K562 (cell line): ENCODE data around the gene SLC28A3. TPM values are rescaled to one million over a fixed set of nuclear protein-coding genes. Genes with fewer than 3 reads are reported as not detected.

Source experiments
- ATAC-seq: fragments of 200-7000 bp; cut with Tn5 transposase; 3 replicates; pipeline ENCODE4 v1.9.1; 2020; ENCODE audit warnings: moderate library complexity
- BruUV-seq: library from RNA; stranded (reverse); fragments of 400-500 nt; replicated peaks from 2 replicates; lab custom pipeline; 2021; lab: Mats Ljungman, UMichigan
- CTCF ChIA-PET: fragments of 300-600 bp; formaldehyde crosslinking; extraction: SDS; loops from one replicate; lab custom pipeline; 2021; ENCODE audit warnings: low intra/inter-chr PET ratio; lab: Yijun Ruan, JAX
- POLR2A ChIA-PET: fragments of 300-600, 350-650 bp; sonication (Branson Sonifier 250); formaldehyde crosslinking; extraction: SDS; loops from one replicate; lab custom pipeline; 2021; ENCODE audit warnings: antibody characterized with exemption, inconsistent platforms; lab: Yijun Ruan, JAX
- DNase-seq, 4 experiments: peaks; one replicate each; pipeline versions ENCODE4 v3.0.0 to v3.0.0-alpha.2; 2011 to 2018; ENCODE audit warnings: low spot score in 3 of 4, mixed read lengths in 3 of 4; ENCODE audit errors: extremely low read depth in 1 of 4
- FAIRE-seq: peaks from 2 replicates; lab custom pipeline; 2011; peaks lifted over from hg19 to GRCh38; lab: Jason Lieb, UNC
- H2AFZ ChIP-seq: 2 replicates; pipeline ENCODE4 v1.6.0; 2011; ENCODE audit warnings: low read depth, low read length, control low read depth, inconsistent platforms
- H3K27ac ChIP-seq: fragments of 200-600 bp; 3 replicates; pipeline ENCODE4 v1.8.0; 2011; ENCODE audit warnings: low read depth, mild to moderate bottlenecking, control low read depth, inconsistent platforms, low read length, moderate library complexity, mixed read lengths; ENCODE audit errors: extremely low read depth
- H3K27me3 ChIP-seq, 2 experiments: fragments of 300-600 bp in 1 of 2; 2 replicates in 1 of 2; 3 replicates in 1 of 2; pipeline versions ENCODE4 v1.6.0 to v1.8.0; 2011; ENCODE audit warnings: inconsistent platforms in 2 of 2, low read length in 2 of 2, mild to moderate bottlenecking in 1 of 2, mixed read lengths in 1 of 2, moderate library complexity in 1 of 2; ENCODE audit not compliant: control insufficient read depth in 2 of 2, insufficient read depth in 2 of 2
- H3K36me3 ChIP-seq: fragments of 300-600 bp; 3 replicates; pipeline ENCODE4 v1.8.0; 2011; ENCODE audit warnings: mild to moderate bottlenecking, low read length, inconsistent platforms; ENCODE audit not compliant: control insufficient read depth, insufficient read depth
- H3K4me1 ChIP-seq, 2 experiments: fragments of 200-600 bp in 1 of 2; replicated peaks in 1 of 2; 2 replicates in 1 of 2; 3 replicates in 1 of 2; pipeline versions ENCODE4 v1.5.1 to v1.8.0; 2011; ENCODE audit warnings: inconsistent platforms in 2 of 2, low read length in 2 of 2, mild to moderate bottlenecking in 1 of 2, mixed read lengths in 1 of 2, moderate library complexity in 1 of 2; ENCODE audit not compliant: control insufficient read depth in 2 of 2, insufficient read depth in 2 of 2
- H3K4me2 ChIP-seq: 2 replicates; pipeline ENCODE4 v1.6.1; 2011; ENCODE audit warnings: low read length, control low read depth, inconsistent platforms, mixed read lengths; ENCODE audit not compliant: insufficient read depth
- H3K4me3 ChIP-seq: fragments of 200-600 bp; sonication (generic), shearing (Covaris generic); 2 replicates; pipeline ENCODE4 v1.5.1; 2016; ENCODE audit warnings: control low read depth, inconsistent platforms
- H3K79me2 ChIP-seq: fragments of 200-600 bp; 3 replicates; pipeline ENCODE4 v1.8.0; 2011; ENCODE audit warnings: low read length, inconsistent platforms; ENCODE audit not compliant: control insufficient read depth, insufficient read depth
- H3K9ac ChIP-seq, 2 experiments: 2 replicates each; pipeline versions ENCODE4 v1.6.0 to v1.6.1; 2011; ENCODE audit warnings: low read depth in 2 of 2, low read length in 2 of 2, control low read depth in 1 of 2, inconsistent platforms in 1 of 2, mild to moderate bottlenecking in 1 of 2, mixed read lengths in 1 of 2; ENCODE audit not compliant: insufficient read depth in 1 of 2
- H3K9me1 ChIP-seq: one replicate; pipeline ENCODE4 v1.6.0; 2011; ENCODE audit warnings: inconsistent platforms, mild to moderate bottlenecking, low read length, moderate library complexity; ENCODE audit not compliant: control insufficient read depth, insufficient read depth
- H3K9me3 ChIP-seq: replicated peaks from 2 replicates; pipeline ENCODE4 v1.5.1; 2011; ENCODE audit warnings: low read depth, low read length, inconsistent platforms; ENCODE audit not compliant: control insufficient read depth, insufficient read depth
- H4K20me1 ChIP-seq: replicated peaks from 2 replicates; pipeline ENCODE4 v1.6.1; 2011; ENCODE audit warnings: low read length, inconsistent platforms, mixed read lengths; ENCODE audit not compliant: control insufficient read depth, insufficient read depth
- RFX1 ChIP-seq: fragments of 450-650 bp; IDR thresholded peaks from 2 replicates; pipeline ENCODE4 v1.6.1; 2016; ENCODE audit warnings: mild to moderate bottlenecking, moderate library complexity
- ZBTB1 ChIP-seq: sonication (generic); formaldehyde crosslinking; IDR thresholded peaks from 2 replicates; pipeline ENCODE4 v1.8.1; 2023; ENCODE audit warnings: missing genetic modification reagents, low read depth, mild to moderate bottlenecking, borderline replicate concordance
- ZBTB49 ChIP-seq: sonication (generic); formaldehyde crosslinking; IDR thresholded peaks from 2 replicates; pipeline ENCODE4 v1.8.0; 2022; ENCODE audit warnings: missing genetic modification reagents, mild to moderate bottlenecking, borderline replicate concordance
- ZNF436 ChIP-seq: fragments of 250-450, 450-650 bp; sonication (Bioruptor Pico); formaldehyde crosslinking; IDR thresholded peaks from 2 replicates; pipeline ENCODE4 v1.7.0; 2020; ENCODE audit warnings: mild to moderate bottlenecking
- WGBS: fragments of 100-300 bp; shearing (Covaris generic); methylation state at CpG from one replicate; pipeline ENCODE4 v1.1.6; 2016; ENCODE audit warnings: low coverage, mixed read lengths; ENCODE audit not compliant: insufficient coverage; ENCODE audit errors: missing lambda C conversion rate; 5-methylcytosine and 5-hydroxymethylcytosine counted together
- in situ Hi-C: fragments of 300-500 bp; cut with MboI; formaldehyde crosslinking; loops from 4 replicates; pipeline ENCODE4 v1.15.0; 2018; ENCODE audit warnings: inconsistent platforms, mixed read lengths
- intact Hi-C: fragments of 100-400 bp; cut with micrococcal nuclease; formaldehyde crosslinking; loops from 2 replicates; pipeline ENCODE4 v1.14.2; 2022
- polyA plus RNA-seq, 8 experiments: library from polyadenylated mRNA; depleted of rRNA in 4 of 8; stranded (reverse) in 5 of 8; unstranded in 3 of 8; fragments of >200 nt; fragmentation: Nextera tagmentation in 2 of 8; fragmentation: Illumina TruSeq in 1 of 8; extraction: Ambion mirVana in 2 of 8; extraction: Trizol in 1 of 8; gene quantifications; 2 replicates each; pipeline versions ENCODE4 v1.2.1 to v1.2.3, GENCODE V29; 2011 to 2014; ENCODE audit warnings: inconsistent platforms in 1 of 8, missing spikeins in 1 of 8
- total RNA-seq, 7 experiments: library from RNA; depleted of rRNA in 6 of 7; stranded (reverse); fragments of >200 nt in 6 of 7; fragmentation: Illumina TruSeq in 2 of 7; extraction: Trizol in 2 of 7; gene quantifications; 2 replicates each; pipeline versions ENCODE4 v1.2.1 to v1.2.3, GENCODE V29; 2011 to 2021; ENCODE audit warnings: low replicate concordance in 1 of 7

Gene SLC28A3
- total and polyA plus RNA-seq, 9 of the 15 experiments (the other 6 are each of a cell fraction or from before 2014, with no cell fraction given): not detected

- ChIA-PET POLR2A (no interaction called here), CTCF (no interaction called here)
- peaks cover 0 to 3% of the 10 kb centered on the region in 2 experiments; a peak in 3 of 5 replicates for H3K27me3 ChIP-seq
- no TSS peak for BruUV-seq
- intact Hi-C loops: no loop called here
- H4K20me1 ChIP-seq: no peaks in the 10 kb centered on the region
- FAIRE-seq (no peak), ATAC-seq (no peak), DNase-seq (no peak)
- in situ Hi-C loops: no loop called here
- WGBS: 3% methylated on average over 4 of the region's 5 CpGs
- no peak overlapping the region for H3K4me2 ChIP-seq
- no peaks in the 10 kb centered on the region for H3K9me3 ChIP-seq
- H2AFZ ChIP-seq: no peak overlapping the region
- H3K4me1 ChIP-seq: no peaks in the 10 kb centered on the region; a peak in 1 of 5 replicates
- H3K4me3 ChIP-seq: no peak overlapping the region
- TF ChIP-seq RFX1 (peak; percentile 16; the same call in 1 of the 2 replicates), ZBTB49 (CRISPR knock-in tag) (no peak), ZBTB1 (no peak), ZNF436 (no peak)
- H3K9ac ChIP-seq: no peak overlapping the region
- H3K36me3 ChIP-seq: no peaks in the 10 kb centered on the region
- H3K9me1 ChIP-seq: no peaks in the 10 kb centered on the region
- no peaks in the 10 kb centered on the region for H3K79me2 ChIP-seq
- H3K27ac ChIP-seq: no peak overlapping the region
Observed at GRCh38 chr9:84266087-84266561, 74.4 kb downstream of the SLC28A3 start.
